Renal pelvis (tissue), 12 donors: ENCODE results near the gene CBLN1. TPM values are rescaled to one million over a fixed set of nuclear protein-coding genes. Genes with fewer than 3 reads are reported as not detected.
A peak's percentile ranks its signal among the peaks of the same experiment; 100 is the strongest.

Experiments used
- DNase-seq: peaks from one replicate; pipeline ENCODE4 v3.0.0-alpha.2; 2013
- long read RNA-seq, 16 experiments: transcript quantifications; one replicate each; lab custom pipeline, GENCODE V29; 2026
- polyA plus RNA-seq, 3 donors: library from polyadenylated mRNA; unstranded; fragments of 120-200 nt; gene quantifications; one replicate each; pipeline ENCODE4 v1.2.1, GENCODE V29; 2013; ENCODE audit not compliant: insufficient read length in 3 of 3

The CBLN1 gene
- polyA plus RNA-seq = under 1 TPM; 0.09 to 0.44 (median 0.28) TPM
- long read RNA-seq, donor 1 = 0 reads
- long read RNA-seq, donor 2 = 0 reads
- long read RNA-seq, donor 3 = 0 reads
- long read RNA-seq, donor 4 = 0 reads
- long read RNA-seq, donor 5 = 0 reads
- long read RNA-seq, donor 6 = 0 reads
- long read RNA-seq, donor 7, partial matches to known transcripts = 0 of 1 reads
- long read RNA-seq, donor 7, other reads (novel, unspliced or antisense) = 0 of 1 reads
- long read RNA-seq, donor 8 = 0 reads
- long read RNA-seq, donor 9 = 0 reads
- long read RNA-seq, donor 10 = 0 reads
- long read RNA-seq, donor 11 = 0 reads
- long read RNA-seq, donor 12, partial matches to known transcripts = 0 of 1 reads
- long read RNA-seq, donor 12, other reads (novel, unspliced or antisense) = 0 of 1 reads
- long read RNA-seq, donor 13 = 0 reads
- long read RNA-seq, donor 14 = 0 reads
- long read RNA-seq, donor 15 = 0 reads
- long read RNA-seq, donor 16 = 0 reads

- no peak for DNase-seq
Measured at GRCh38 chr16:49281480-49281842, at the start of gene CBLN1. TSS of gene CBLN1 (minus strand) at chr16:49281838. CDS start at chr16:49281465, 373 bp downstream.

GRCh38 chr16:49330562-49331201 lies 49.0 kb upstream of the CBLN1 start:
- no peak for DNase-seq

DNA sequence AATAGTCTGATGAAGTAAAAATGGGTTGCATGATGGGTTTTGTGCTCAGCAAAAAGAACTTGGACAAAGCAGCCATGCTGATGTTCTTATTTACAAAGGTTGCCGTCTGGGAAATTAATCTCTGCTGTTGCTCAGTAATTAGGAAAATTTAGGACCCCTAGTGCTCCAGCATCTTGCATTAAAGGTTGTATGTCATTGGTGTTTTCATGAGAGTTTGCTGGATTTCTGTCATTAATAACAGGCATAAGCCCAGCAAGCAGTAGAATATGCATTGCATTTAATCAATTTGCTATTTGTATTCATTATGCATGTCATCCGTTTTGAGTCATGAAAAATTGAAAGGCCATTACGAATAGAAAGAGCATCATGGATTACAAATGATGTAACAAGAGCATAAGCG lies 46.7 kb upstream of the CBLN1 start:
- DNase-seq = no peak

DNA sequence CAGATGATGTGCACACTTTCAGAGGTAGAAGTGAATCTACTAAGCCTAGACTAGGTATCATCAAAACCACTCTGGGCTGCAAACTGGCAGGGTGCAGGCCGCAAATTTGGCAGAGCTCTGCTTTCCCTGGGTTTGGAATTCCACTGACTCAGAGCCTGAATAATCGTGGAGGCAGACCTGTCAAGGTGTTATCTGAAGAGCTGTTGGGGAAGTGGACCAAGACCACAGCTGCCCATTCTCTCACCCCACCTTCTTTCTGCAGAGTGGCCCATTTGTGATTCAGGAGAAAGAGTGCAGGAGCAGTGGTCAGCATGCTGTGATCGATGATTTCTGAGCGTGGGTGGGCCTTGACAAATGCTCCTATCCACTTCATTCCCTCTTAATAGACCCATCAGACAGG lies 45.8 kb upstream of the CBLN1 start:
- no peak for DNase-seq

DNA sequence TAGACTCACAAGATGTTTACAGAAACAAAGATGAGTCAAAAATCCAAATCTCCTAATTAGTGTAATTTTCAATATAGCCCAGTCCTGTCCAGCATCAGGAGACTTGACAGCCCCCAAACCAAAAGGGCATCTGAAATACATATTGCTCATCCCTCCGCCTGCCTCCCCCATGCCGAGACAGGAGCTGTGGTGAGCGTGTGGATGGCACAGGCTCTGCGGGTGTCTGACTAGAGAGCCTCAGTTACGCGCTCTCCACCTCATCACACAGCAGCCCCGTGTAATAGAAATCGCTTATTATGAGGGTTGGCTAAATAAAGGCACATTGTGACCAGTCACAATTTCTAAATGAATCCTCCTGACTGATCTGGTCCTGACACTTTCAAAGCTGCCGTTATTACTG lies 43.1 kb upstream of the CBLN1 start:
- DNase-seq = no peak

GRCh38 chr16:49315602-49316001 lies 34.0 kb upstream of the CBLN1 start:
- no peak for DNase-seq

DNA sequence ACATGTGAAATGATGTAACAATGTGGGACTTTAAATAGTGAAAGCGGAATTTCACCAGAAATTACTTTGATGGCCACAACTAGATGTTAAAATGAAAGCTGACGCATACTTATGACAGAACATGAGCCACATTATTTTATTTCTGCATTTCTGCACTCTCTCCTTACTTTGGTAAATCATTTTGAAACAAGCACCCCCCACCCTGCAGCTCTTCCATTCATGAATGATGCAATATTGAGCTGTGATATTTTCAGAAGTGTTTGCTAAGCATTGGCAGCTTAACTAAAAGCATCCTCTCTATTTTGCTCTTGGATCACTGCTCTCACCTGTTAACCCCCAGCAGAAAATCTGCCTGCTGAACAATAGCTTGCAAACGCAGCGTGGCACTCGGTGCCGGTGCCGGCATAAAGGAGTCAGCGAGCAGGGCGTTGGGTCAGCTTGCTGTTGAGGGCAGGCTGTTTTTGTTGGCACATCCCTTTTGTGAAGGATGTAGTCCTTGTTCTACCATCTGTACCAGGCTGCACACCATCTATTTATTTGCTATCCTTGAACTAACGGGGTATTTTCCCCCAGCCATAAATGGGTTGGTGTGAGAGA lies 30.8 kb upstream of the CBLN1 start:
- no peak for DNase-seq

DNA sequence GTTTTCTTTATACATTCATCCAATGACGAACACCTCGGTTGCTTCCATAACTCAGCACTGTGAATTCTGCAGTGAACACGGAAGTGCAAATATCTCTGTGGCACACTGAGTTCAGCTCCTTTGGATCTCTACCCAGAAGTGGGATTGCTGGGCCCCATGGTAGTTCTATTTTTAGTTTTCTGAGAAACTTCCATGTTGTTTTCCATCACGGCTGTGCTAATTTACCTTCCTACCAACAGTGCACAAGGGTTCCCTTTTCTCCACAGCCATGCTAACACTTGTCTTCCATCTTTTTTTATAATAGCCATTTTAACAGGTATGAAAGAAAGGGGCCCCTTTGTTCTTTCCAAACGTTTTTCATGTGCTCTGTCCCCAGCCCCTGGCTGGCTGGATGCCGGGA lies 30.2 kb upstream of the CBLN1 start:
- DNase-seq = no peak

DNA sequence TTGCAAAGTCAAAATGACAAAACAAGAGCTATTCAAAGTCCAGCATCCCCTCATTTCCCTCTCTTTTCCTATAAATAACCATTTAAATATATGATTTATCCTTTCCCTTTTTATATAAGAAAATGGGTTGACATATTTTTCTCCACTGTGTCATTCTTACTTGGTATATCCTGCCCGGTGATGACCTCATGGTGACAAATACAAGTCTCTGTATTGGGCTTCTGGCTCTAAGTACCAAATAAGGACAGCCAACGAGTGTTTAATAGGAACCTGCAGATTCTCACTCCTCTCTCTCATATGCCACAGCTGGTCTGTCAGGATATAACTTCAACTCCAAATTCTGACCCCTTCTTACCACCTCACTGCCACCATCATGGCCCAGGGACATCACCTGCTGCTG lies 25.5 kb upstream of the CBLN1 start:
- no peak for DNase-seq

DNA sequence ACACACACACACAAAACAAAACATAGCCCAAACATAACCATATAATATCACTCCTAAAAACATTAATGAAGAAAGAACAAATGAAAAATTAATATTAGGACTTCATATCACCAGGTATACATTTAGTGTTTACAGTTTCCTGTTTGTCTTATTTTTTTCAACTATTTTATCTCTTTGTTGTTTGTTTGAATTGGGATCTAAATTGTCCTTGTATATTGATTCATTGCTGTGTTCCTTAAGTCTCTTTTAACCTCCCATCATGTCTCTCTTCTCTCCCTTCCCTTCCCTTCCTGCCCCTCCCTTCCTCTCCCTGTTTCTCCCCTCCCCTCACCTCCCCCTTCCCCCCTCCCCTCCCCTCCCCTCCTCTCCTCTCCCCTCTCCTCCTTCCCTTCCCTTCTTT lies 23.8 kb upstream of the CBLN1 start:
- no peak for DNase-seq

DNA sequence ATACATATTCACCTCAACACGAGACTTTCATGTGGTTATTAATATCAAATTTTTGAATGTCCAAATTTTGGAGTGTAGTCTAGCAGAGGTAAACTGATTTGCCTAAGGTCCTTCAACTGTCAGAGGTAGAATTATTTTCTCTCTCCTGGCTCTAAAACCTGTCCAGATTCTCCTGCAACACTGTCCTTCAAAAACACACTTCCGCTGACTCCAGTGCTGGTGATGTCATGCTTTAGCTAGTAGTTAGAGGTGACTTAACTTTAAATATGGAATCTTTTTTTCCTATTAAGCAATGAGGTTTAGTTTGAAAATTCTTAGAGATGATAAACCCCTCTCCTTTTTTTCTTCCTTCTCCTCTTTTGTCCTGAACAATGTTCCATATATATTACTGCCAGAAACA lies 10.8 kb upstream of the CBLN1 start:
- no peak for DNase-seq

- no peak for DNase-seq
Measured at GRCh38 chr16:49287572-49287971, 5.9 kb upstream of the CBLN1 start.

DNA sequence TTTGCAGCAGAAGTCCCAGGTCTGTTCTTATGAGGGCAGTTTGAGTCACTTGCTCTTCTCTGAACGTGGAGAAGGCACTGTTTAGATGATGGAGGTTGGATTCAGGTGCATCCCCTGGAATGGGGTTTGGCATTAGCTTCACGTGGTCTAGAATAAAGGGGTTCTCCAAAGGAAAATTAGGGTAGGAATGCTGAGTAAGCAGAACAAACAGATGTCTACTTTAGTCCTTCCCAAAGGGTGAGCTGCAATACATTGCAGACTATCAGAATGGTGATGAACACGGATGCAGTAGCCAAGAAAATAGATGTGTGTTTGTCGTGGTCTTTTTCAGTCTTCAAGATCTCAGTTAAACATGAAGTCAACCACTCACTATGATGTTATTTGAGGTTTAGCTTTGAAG lies 3.3 kb upstream of the CBLN1 start:
- no peak for DNase-seq

- no peak for DNase-seq
Measured at GRCh38 chr16:49283376-49284049, 1.9 kb upstream of the CBLN1 start.

GRCh38 chr16:49282690-49283375 lies 1.2 kb upstream of the CBLN1 start:
- DNase-seq = no peak

DNA sequence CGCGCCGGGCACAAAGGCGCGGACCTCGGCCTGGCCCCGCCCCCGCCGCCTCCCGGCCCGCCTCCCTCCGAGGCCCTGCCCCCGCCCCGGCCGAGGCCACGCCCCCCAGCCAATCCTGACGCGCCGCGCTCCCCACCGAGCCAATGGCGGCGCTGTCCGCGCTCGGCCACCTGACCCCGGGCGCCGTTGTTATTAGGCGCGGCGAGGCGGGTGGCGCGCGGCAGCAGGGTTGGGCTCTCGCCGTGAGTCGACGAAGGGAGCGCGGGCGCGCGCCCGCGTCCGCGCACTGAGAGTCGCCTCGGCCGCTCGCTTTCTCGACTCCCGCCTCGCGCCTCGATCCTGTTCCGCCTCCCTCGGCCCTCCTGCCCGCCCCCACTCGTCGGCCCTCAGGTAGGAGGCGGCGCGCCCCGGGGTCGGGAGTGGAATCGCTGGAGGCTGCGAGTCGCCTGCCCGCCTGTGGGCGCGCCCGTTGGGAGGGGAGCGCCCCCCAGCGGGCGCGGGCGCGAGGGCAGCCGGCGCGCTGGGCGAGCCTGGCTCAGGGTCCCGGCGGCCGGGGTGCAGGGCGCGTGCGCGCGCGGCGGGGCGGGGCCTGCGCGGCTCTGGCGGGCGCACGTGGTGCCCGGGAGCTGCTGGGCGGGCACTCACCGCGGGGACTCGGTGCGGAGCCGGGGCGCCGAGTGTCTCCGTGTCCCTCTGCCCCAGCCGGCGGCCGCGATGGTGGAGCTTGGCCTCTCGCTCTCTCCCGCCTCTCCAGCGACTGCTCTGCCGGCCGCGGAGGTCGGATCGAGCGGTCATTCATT lies 405 bp upstream of the CBLN1 start:
- DNase-seq = peak; percentile 89

- DNase-seq = no peak
Measured at GRCh38 chr16:49280841-49281371, 732 bp downstream of the CBLN1 start.

- no peak for DNase-seq
Measured at GRCh38 chr16:49280105-49280741, 1.4 kb downstream of the CBLN1 start.

DNA sequence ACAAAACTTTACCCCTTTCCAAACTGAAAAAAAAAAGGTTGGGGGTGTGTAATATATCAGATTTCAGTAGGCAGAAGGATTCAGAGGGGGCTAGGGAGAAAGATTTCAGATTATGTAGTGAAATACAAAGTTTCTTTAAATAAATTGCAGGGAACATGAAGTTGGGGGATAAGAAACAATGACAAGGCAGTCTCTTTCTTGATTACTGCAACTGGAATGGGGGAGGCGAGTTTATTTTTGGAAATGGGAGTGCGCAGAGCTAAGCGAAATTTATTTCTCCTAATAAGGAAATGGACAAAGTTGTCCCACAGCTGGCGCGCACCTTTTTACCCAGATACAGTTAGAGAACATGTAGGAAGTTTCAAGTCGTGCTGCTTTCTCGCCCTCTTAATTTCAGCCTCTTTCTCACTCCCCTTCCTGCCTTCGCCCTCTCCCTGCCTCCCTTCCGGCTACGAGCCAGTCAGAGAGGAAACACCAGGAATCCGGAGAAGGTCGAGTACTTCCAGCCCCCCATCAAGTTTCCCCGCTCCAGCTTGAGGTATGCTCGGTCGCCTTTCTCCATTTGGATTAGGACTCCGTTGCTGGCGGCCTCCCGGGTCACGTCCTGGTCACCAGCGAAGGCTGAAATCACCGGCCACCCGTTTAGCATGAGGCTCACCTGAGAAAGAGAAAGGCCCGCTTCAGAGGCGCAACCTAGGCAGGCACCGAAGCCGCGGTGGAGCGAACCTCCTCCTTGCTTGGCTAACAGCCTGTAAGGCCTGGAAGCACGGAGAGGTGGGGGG lies 2.5 kb downstream of the CBLN1 start:
- DNase-seq = no peak

DNA sequence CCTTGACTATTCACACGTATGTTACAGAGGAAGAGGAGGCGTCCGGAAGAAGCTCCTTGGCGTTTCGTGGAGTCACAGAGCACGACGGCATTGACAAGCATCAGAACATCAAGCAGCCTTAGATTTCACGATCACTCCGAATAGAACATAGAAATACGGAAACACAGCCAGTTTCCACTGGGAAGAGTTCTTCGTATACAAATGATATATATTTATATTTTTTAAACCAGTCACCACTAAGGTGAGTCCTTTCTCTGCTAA lies 3.1 kb downstream of the CBLN1 start:
- no peak for DNase-seq
